Liver (tissue), 9 donors: ENCODE results near the gene ZNF134. TPM values are rescaled to one million over a fixed set of nuclear protein-coding genes. Genes with fewer than 3 reads are reported as not detected.

Experiments used
- DNase-seq: peaks from one replicate; pipeline ENCODE4 v3.0.0-alpha.2; 2017; ENCODE audit warnings: low spot score
- H3K27ac ChIP-seq, 2 donors: one replicate each; pipeline ENCODE4 v1.7.0; 2013; ENCODE audit warnings: inconsistent platforms in 2 of 2, low read length in 2 of 2, control low read depth in 1 of 2, low read depth in 1 of 2, mild to moderate bottlenecking in 1 of 2
- H3K27me3 ChIP-seq, 4 donors: one replicate each; pipeline versions ENCODE4 v1.6.1 to v1.7.0; 2013; ENCODE audit warnings: low read length in 3 of 4, inconsistent platforms in 1 of 4, mild to moderate bottlenecking in 1 of 4, moderate library complexity in 1 of 4; ENCODE audit not compliant: control insufficient read depth in 4 of 4, insufficient read depth in 4 of 4
- H3K36me3 ChIP-seq, 4 donors: one replicate each; pipeline versions ENCODE4 v1.6.1 to v1.7.0; 2013; ENCODE audit warnings: low read length in 3 of 4, mild to moderate bottlenecking in 3 of 4, low read depth in 1 of 4, moderate library complexity in 1 of 4; ENCODE audit not compliant: control insufficient read depth in 4 of 4, insufficient read depth in 3 of 4
- H3K4me1 ChIP-seq, 4 donors: one replicate each; pipeline versions ENCODE4 v1.6.1 to v1.7.0; 2013; ENCODE audit warnings: low read length in 3 of 4, mild to moderate bottlenecking in 3 of 4, moderate library complexity in 1 of 4; ENCODE audit not compliant: control insufficient read depth in 4 of 4, insufficient read depth in 4 of 4
- H3K4me3 ChIP-seq, 3 donors: one replicate each; pipeline versions ENCODE4 v1.6.1 to v1.7.0; 2013; ENCODE audit warnings: low read length in 3 of 3, control low read depth in 1 of 3, low read depth in 1 of 3, mild to moderate bottlenecking in 1 of 3
- H3K9ac ChIP-seq, 2 donors: one replicate each; pipeline ENCODE4 v1.7.0; 2013; ENCODE audit warnings: low read length in 2 of 2, mild to moderate bottlenecking in 2 of 2, moderate library complexity in 2 of 2, control low read depth in 1 of 2, low read depth in 1 of 2
- H3K9me3 ChIP-seq, 4 donors: one replicate each; pipeline versions ENCODE4 v1.6.1 to v1.7.0; 2013; ENCODE audit warnings: low read length in 3 of 4; ENCODE audit not compliant: control insufficient read depth in 4 of 4
- EGR1 ChIP-seq, 2 donors: IDR thresholded peaks; 2 replicates each; pipeline ENCODE4 v1.6.1; 2016 to 2018; ENCODE audit warnings: antibody characterized with exemption in 2 of 2, low read depth in 2 of 2
- FOXA2 ChIP-seq: IDR thresholded peaks from 2 replicates; pipeline ENCODE4 v1.6.1; 2016; ENCODE audit warnings: antibody characterized with exemption
- GABPA ChIP-seq, 2 donors: IDR thresholded peaks in 1 of 2; conservative IDR thresholded peaks in 1 of 2; 2 replicates each; pipeline ENCODE4 v1.6.1; 2016; ENCODE audit warnings: antibody characterized with exemption in 2 of 2, mild to moderate bottlenecking in 1 of 2, moderate library complexity in 1 of 2
- HNF4A ChIP-seq, 2 donors: conservative IDR thresholded peaks; 2 replicates each; pipeline ENCODE4 v1.6.1; 2016; ENCODE audit warnings: antibody characterized with exemption in 2 of 2, mild to moderate bottlenecking in 2 of 2
- HNF4G ChIP-seq: IDR thresholded peaks from 2 replicates; pipeline ENCODE4 v1.6.1; 2016; ENCODE audit warnings: antibody characterized with exemption
- JUND ChIP-seq, 2 donors: IDR thresholded peaks; 2 replicates each; pipeline ENCODE4 v1.6.1; 2016; ENCODE audit warnings: antibody characterized with exemption in 2 of 2
- NR2F2 ChIP-seq: IDR thresholded peaks from 2 replicates; pipeline ENCODE4 v1.6.1; 2016; ENCODE audit warnings: antibody characterized with exemption
- RAD21 ChIP-seq, 2 donors: IDR thresholded peaks; 2 replicates each; pipeline ENCODE4 v1.6.1; 2016; ENCODE audit warnings: antibody characterized with exemption in 2 of 2, mild to moderate bottlenecking in 2 of 2
- RXRA ChIP-seq, 2 donors: IDR thresholded peaks; 2 replicates each; pipeline ENCODE4 v1.6.1; 2017 to 2018; ENCODE audit warnings: antibody characterized with exemption in 2 of 2, mild to moderate bottlenecking in 1 of 2
- SP1 ChIP-seq: IDR thresholded peaks from 2 replicates; pipeline ENCODE4 v1.6.1; 2018; ENCODE audit warnings: antibody characterized with exemption, mild to moderate bottlenecking
- TAF1 ChIP-seq: conservative IDR thresholded peaks from 2 replicates; pipeline ENCODE4 v1.6.1; 2016; ENCODE audit warnings: antibody characterized with exemption, mild to moderate bottlenecking
- YY1 ChIP-seq: IDR thresholded peaks from 2 replicates; pipeline ENCODE4 v1.6.1; 2016; ENCODE audit warnings: antibody characterized with exemption, mild to moderate bottlenecking
- WGBS: extraction: QIAGEN DNeasy Blood & Tissue Kit; methylation state at CpG from one replicate; pipeline ENCODE4 v1.1.7; 2013; 5-methylcytosine and 5-hydroxymethylcytosine counted together
- polyA plus RNA-seq, 2 donors: library from polyadenylated mRNA; stranded (reverse) in 1 of 2; unstranded in 1 of 2; fragments of 200-250 nt in 1 of 2; fragments of >200 nt in 1 of 2; fragmentation: Nextera tagmentation in 1 of 2; extraction: Ambion mirVana in 1 of 2; gene quantifications; one replicate each; pipeline versions ENCODE4 v1.2.1 to v1.2.3, GENCODE V29; 2013 to 2015
- total RNA-seq, 2 donors: library from RNA; depleted of rRNA; stranded (reverse); fragments of >200 nt; gene quantifications; one replicate each; pipeline ENCODE4 v1.2.3, GENCODE V29; 2014
- TF ChIP-seq, protein P1 (sequence below): IDR thresholded peaks from 2 replicates; pipeline ENCODE4 v1.6.1; 2016; ENCODE audit warnings: antibody characterized with exemption, mild to moderate bottlenecking
- TF ChIP-seq, protein P2 (sequence below): IDR thresholded peaks from 2 replicates; pipeline ENCODE4 v1.6.1; 2016; ENCODE audit warnings: antibody characterized with exemption
- TF ChIP-seq, protein P3 (sequence below): IDR thresholded peaks from 2 replicates; pipeline ENCODE4 v1.6.1; 2016; ENCODE audit warnings: antibody characterized with exemption
- TF ChIP-seq, protein P4 (sequence below): fragments of 150-350 bp; IDR thresholded peaks from 2 replicates; pipeline ENCODE4 v1.5.1; 2017; ENCODE audit warnings: improper control_type of control experiment, low read depth, low read length; ENCODE audit not compliant: missing input control
- donor health status: healthy.
- donor health status: healthy.
- donor health status: healthy.
- donor health status: healthy.
- donor health status: healthy.

The ZNF134 gene
- total and polyA plus RNA-seq, 4 donors: 1.5 to 12.1 (median 5.4) TPM

GRCh38 chr19:57633832-57634131 lies 19.7 kb downstream of the ZNF134 start:
- WGBS: 58% methylated on average over 6 of the region's 6 CpGs
- TF ChIP-seq, protein P1, sequence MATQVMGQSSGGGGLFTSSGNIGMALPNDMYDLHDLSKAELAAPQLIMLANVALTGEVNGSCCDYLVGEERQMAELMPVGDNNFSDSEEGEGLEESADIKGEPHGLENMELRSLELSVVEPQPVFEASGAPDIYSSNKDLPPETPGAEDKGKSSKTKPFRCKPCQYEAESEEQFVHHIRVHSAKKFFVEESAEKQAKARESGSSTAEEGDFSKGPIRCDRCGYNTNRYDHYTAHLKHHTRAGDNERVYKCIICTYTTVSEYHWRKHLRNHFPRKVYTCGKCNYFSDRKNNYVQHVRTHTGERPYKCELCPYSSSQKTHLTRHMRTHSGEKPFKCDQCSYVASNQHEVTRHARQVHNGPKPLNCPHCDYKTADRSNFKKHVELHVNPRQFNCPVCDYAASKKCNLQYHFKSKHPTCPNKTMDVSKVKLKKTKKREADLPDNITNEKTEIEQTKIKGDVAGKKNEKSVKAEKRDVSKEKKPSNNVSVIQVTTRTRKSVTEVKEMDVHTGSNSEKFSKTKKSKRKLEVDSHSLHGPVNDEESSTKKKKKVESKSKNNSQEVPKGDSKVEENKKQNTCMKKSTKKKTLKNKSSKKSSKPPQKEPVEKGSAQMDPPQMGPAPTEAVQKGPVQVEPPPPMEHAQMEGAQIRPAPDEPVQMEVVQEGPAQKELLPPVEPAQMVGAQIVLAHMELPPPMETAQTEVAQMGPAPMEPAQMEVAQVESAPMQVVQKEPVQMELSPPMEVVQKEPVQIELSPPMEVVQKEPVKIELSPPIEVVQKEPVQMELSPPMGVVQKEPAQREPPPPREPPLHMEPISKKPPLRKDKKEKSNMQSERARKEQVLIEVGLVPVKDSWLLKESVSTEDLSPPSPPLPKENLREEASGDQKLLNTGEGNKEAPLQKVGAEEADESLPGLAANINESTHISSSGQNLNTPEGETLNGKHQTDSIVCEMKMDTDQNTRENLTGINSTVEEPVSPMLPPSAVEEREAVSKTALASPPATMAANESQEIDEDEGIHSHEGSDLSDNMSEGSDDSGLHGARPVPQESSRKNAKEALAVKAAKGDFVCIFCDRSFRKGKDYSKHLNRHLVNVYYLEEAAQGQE: no peak
- TF ChIP-seq NR2F2: no peak
- TF ChIP-seq HNF4A (conservative IDR thresholded peaks at IDR 0.05): no peak
- no peak for TF ChIP-seq SP1
- no peak for TF ChIP-seq HNF4G
- no peak for TF ChIP-seq EGR1 (IDR thresholded peaks at IDR 0.05; ENCODE audit: low read depth in 2 of 2)
- TF ChIP-seq GABPA (IDR thresholded peaks at IDR 0.05 in 1 of 2, conservative IDR thresholded peaks at IDR 0.05 in 1 of 2): no peak
- no peak for DNase-seq
- Histone ChIP-seq H3K9ac (peak overlapping the region in 1 of 2 donors; percentile 5), H3K4me1 (peaks cover 4 to 10% (median 8%) of the 10 kb centered on the region in 4 donors), H3K4me3 (peak overlapping the region; percentile 69 to 95 (median 87)), H3K27ac (no peak overlapping the region), H3K9me3 (peaks cover 7 to 47% (median 30%) of the 10 kb centered on the region in 4 donors), H3K36me3 (peaks cover 3 to 41% (median 30%) of the 10 kb centered on the region in 4 donors), H3K27me3 (no peaks in the 10 kb centered on the region)

GRCh38 chr19:57637379-57637778 lies 23.3 kb downstream of the ZNF134 start:
- H3K9ac ChIP-seq: no peak overlapping the region
- DNase-seq: no peak
- peaks cover 19 to 75% (median 62%) of the 10 kb centered on the region in 4 donors for H3K36me3 ChIP-seq
- TF ChIP-seq SP1 (no peak), YY1 (no peak), NR2F2 (no peak), RAD21 (IDR thresholded peaks at IDR 0.05) (no peak)
- TF ChIP-seq, protein P2, sequence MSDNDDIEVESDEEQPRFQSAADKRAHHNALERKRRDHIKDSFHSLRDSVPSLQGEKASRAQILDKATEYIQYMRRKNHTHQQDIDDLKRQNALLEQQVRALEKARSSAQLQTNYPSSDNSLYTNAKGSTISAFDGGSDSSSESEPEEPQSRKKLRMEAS: no peak
- 99% methylated on average over 4 of the region's 4 CpGs for WGBS
- H3K4me1 ChIP-seq: peaks cover 4 to 10% (median 8%) of the 10 kb centered on the region in 4 donors
- H3K9me3 ChIP-seq: peaks cover 28 to 59% (median 55%) of the 10 kb centered on the region in 4 donors
- H3K27me3 ChIP-seq: no peaks in the 10 kb centered on the region
- H3K4me3 ChIP-seq: peak overlapping the region in 2 of 3 donors; percentile 20 to 39
- no peak overlapping the region for H3K27ac ChIP-seq

DNA sequence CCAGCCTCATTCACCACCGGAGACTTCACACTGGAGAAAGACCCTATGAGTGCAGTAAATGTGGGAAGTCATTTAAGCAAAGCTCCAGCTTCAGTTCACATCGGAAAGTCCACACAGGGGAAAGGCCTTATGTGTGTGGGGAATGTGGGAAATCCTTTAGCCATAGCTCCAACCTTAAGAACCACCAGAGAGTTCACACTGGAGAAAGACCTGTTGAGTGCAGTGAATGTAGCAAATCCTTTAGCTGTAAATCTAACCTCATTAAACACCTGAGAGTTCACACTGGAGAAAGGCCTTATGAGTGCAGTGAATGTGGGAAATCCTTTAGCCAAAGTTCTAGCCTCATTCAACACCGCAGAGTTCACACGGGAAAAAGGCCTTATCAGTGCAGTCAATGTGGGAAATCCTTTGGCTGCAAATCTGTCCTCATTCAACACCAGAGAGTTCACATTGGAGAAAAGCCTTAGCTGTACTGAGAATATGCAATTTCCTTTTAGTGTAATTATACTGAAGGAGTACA lies 27.7 kb downstream of the ZNF134 start:
- H3K9ac ChIP-seq: no peak overlapping the region
- peak overlapping the region in 2 of 3 donors; percentile 43 to 66 for H3K4me3 ChIP-seq
- 98% methylated on average over 4 of the region's 4 CpGs for WGBS
- H3K27ac ChIP-seq: no peak overlapping the region
- H3K4me1 ChIP-seq: no peaks in the 10 kb centered on the region
- no peaks in the 10 kb centered on the region for H3K27me3 ChIP-seq
- H3K9me3 ChIP-seq: peaks cover 36 to 60% (median 57%) of the 10 kb centered on the region in 4 donors
- no peak for DNase-seq
- peaks cover 16 to 54% (median 49%) of the 10 kb centered on the region in 4 donors for H3K36me3 ChIP-seq
- TF ChIP-seq, protein P3, sequence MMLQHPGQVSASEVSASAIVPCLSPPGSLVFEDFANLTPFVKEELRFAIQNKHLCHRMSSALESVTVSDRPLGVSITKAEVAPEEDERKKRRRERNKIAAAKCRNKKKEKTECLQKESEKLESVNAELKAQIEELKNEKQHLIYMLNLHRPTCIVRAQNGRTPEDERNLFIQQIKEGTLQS: no peak
- no peak for TF ChIP-seq EGR1 (IDR thresholded peaks at IDR 0.05; ENCODE audit: low read depth in 2 of 2)
- no peak for TF ChIP-seq NR2F2
- TF ChIP-seq, protein P4, sequence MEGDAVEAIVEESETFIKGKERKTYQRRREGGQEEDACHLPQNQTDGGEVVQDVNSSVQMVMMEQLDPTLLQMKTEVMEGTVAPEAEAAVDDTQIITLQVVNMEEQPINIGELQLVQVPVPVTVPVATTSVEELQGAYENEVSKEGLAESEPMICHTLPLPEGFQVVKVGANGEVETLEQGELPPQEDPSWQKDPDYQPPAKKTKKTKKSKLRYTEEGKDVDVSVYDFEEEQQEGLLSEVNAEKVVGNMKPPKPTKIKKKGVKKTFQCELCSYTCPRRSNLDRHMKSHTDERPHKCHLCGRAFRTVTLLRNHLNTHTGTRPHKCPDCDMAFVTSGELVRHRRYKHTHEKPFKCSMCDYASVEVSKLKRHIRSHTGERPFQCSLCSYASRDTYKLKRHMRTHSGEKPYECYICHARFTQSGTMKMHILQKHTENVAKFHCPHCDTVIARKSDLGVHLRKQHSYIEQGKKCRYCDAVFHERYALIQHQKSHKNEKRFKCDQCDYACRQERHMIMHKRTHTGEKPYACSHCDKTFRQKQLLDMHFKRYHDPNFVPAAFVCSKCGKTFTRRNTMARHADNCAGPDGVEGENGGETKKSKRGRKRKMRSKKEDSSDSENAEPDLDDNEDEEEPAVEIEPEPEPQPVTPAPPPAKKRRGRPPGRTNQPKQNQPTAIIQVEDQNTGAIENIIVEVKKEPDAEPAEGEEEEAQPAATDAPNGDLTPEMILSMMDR: no peak
- no peak for TF ChIP-seq JUND (IDR thresholded peaks at IDR 0.05)
- no peak for TF ChIP-seq RXRA (IDR thresholded peaks at IDR 0.05)
- no peak for TF ChIP-seq RAD21 (IDR thresholded peaks at IDR 0.05)
- TF ChIP-seq, protein P1: no peak
- no peak for TF ChIP-seq TAF1
- no peak for TF ChIP-seq YY1
- TF ChIP-seq HNF4A (conservative IDR thresholded peaks at IDR 0.05): no peak
- no peak for TF ChIP-seq HNF4G
- TF ChIP-seq FOXA2: no peak
- no peak for TF ChIP-seq GABPA (IDR thresholded peaks at IDR 0.05 in 1 of 2, conservative IDR thresholded peaks at IDR 0.05 in 1 of 2)
